SK-N-SH treated with all-trans-retinoic acid at 6 μM for 48 hours (cell line): ENCODE measurements around the gene PLD5.

Experiments used
- ATAC-seq: fragments of 200-7000 bp; cut with Tn5 transposase; 3 replicates; pipeline ENCODE4 v1.9.1; 2020; ENCODE audit warnings: mild to moderate bottlenecking, moderate library complexity
- ARNTL ChIP-seq: fragments of 450-650 bp; formaldehyde crosslinking; IDR thresholded peaks from 2 replicates; pipeline ENCODE4 v1.5.0; 2020; ENCODE audit warnings: low read depth, mild to moderate bottlenecking, moderate library complexity, borderline replicate concordance
- BACH2 ChIP-seq: fragments of 250-450 bp; sonication (Bioruptor Pico); IDR thresholded peaks from 2 replicates; pipeline ENCODE4 v1.9.0; 2021; ENCODE audit warnings: mild to moderate bottlenecking, borderline replicate concordance
- CREB5 ChIP-seq: fragments of 250-450 bp; sonication (Bioruptor Pico); IDR thresholded peaks from 2 replicates; pipeline ENCODE4 v1.5.1; 2020; ENCODE audit warnings: low read depth, mild to moderate bottlenecking, moderate library complexity
- CSDC2 ChIP-seq: fragments of 250-450 bp; sonication (Bioruptor Pico); IDR thresholded peaks from 2 replicates; pipeline ENCODE4 v1.5.0; 2020; ENCODE audit warnings: mild to moderate bottlenecking, moderate library complexity
- CSRNP3 ChIP-seq: fragments of 250-450 bp; sonication (Bioruptor Pico); IDR thresholded peaks from 2 replicates; pipeline ENCODE4 v1.5.1; 2021; ENCODE audit warnings: mild to moderate bottlenecking, moderate library complexity
- ESRRG ChIP-seq: fragments of 250-450 bp; sonication (Bioruptor Pico); IDR thresholded peaks from 2 replicates; pipeline ENCODE4 v1.6.1; 2021; ENCODE audit warnings: mild to moderate bottlenecking
- GLIS3 ChIP-seq: fragments of 250-450 bp; sonication (Bioruptor Pico); IDR thresholded peaks from 2 replicates; pipeline ENCODE4 v1.5.0; 2020; ENCODE audit warnings: mild to moderate bottlenecking, moderate library complexity
- ISL1 ChIP-seq: fragments of 250-450 bp; sonication (Bioruptor Pico); IDR thresholded peaks from 2 replicates; pipeline ENCODE4 v2.1.2; 2022; ENCODE audit warnings: mild to moderate bottlenecking, moderate library complexity
- OSR1 ChIP-seq: fragments of 250-450 bp; sonication (Bioruptor Pico); IDR thresholded peaks from 2 replicates; pipeline ENCODE4 v1.8.0; 2022; ENCODE audit warnings: moderate library complexity, mild to moderate bottlenecking, inconsistent platforms
- POU6F1 ChIP-seq: fragments of 250-450 bp; sonication (Bioruptor Pico); IDR thresholded peaks from 2 replicates; pipeline ENCODE4 v1.8.0; 2021; ENCODE audit warnings: low read depth, mild to moderate bottlenecking, moderate library complexity, borderline replicate concordance
- PPARA ChIP-seq: fragments of 250-450 bp; sonication (Bioruptor Pico); IDR thresholded peaks from 2 replicates; pipeline ENCODE4 v1.5.0; 2020; ENCODE audit warnings: mild to moderate bottlenecking, borderline replicate concordance
- RARB ChIP-seq: fragments of 250-450 bp; sonication (Bioruptor Pico); IDR thresholded peaks from 2 replicates; pipeline ENCODE4 v1.8.0; 2021; ENCODE audit warnings: mild to moderate bottlenecking, moderate library complexity
- SNAI2 ChIP-seq: fragments of 250-450 bp; sonication (Bioruptor Pico); IDR thresholded peaks from 2 replicates; pipeline ENCODE4 v1.5.0; 2020; ENCODE audit warnings: mild to moderate bottlenecking, moderate library complexity
- TCF4 ChIP-seq: fragments of 250-450 bp; sonication (Bioruptor Pico); IDR thresholded peaks from 2 replicates; pipeline ENCODE4 v1.8.0; 2021; ENCODE audit warnings: mild to moderate bottlenecking, moderate library complexity, borderline replicate concordance
- TOX ChIP-seq: fragments of 250-450 bp; sonication (Bioruptor Pico); IDR thresholded peaks from 2 replicates; pipeline ENCODE4 v1.8.0; 2021; ENCODE audit warnings: mild to moderate bottlenecking, moderate library complexity, borderline replicate concordance
- TSHZ2 ChIP-seq: fragments of 250-450 bp; sonication (Bioruptor Pico); IDR thresholded peaks from 2 replicates; pipeline ENCODE4 v1.5.0; 2020; ENCODE audit warnings: mild to moderate bottlenecking, moderate library complexity
- ZC3H10 ChIP-seq: fragments of 250-450 bp; sonication (Bioruptor Pico); IDR thresholded peaks from 2 replicates; pipeline ENCODE4 v1.5.1; 2021; ENCODE audit warnings: mild to moderate bottlenecking, moderate library complexity
- ZFP3 ChIP-seq: fragments of 250-450 bp; sonication (Bioruptor Pico); IDR thresholded peaks from 2 replicates; pipeline ENCODE4 v1.5.0; 2020; ENCODE audit warnings: mild to moderate bottlenecking, moderate library complexity
- ZFP30 ChIP-seq: fragments of 450-650 bp; formaldehyde crosslinking; IDR thresholded peaks from 2 replicates; pipeline ENCODE4 v1.5.0; 2022; ENCODE audit warnings: mild to moderate bottlenecking, moderate library complexity
- ZNF565 ChIP-seq: fragments of 450-650 bp; formaldehyde crosslinking; conservative IDR thresholded peaks from 2 replicates; pipeline ENCODE4 v1.5.0; 2020; ENCODE audit warnings: low read depth, mild to moderate bottlenecking, moderate library complexity
- ZNF70 ChIP-seq: fragments of 450-650 bp; formaldehyde crosslinking; IDR thresholded peaks from 2 replicates; pipeline ENCODE4 v1.5.0; 2020; ENCODE audit warnings: mild to moderate bottlenecking, moderate library complexity
- ZNF8 ChIP-seq: fragments of 450-650 bp; formaldehyde crosslinking; IDR thresholded peaks from 2 replicates; pipeline ENCODE4 v1.5.0; 2020; ENCODE audit warnings: mild to moderate bottlenecking, moderate library complexity

PLD5 gene

GRCh38 chr1:242245255-242245654, 279.2 kb downstream of the PLD5 start:
- TF ChIP-seq ESRRG (CRISPR knock-in tag) (no peak), RARB (CRISPR knock-in tag) (no peak), ZNF8 (CRISPR knock-in tag) (no peak), ZFP3 (CRISPR knock-in tag) (no peak), ZNF70 (CRISPR knock-in tag) (no peak), SNAI2 (CRISPR knock-in tag) (no peak), ISL1 (CRISPR knock-in tag) (no peak), GLIS3 (no peak), ZC3H10 (CRISPR knock-in tag) (no peak), TSHZ2 (CRISPR knock-in tag) (no peak), TOX (CRISPR knock-in tag) (no peak), ZFP30 (CRISPR knock-in tag) (no peak), CSRNP3 (no peak)
- TF ChIP-seq, all 23 proteins: peak for 0

GRCh38 chr1:242243472-242243871, 281.0 kb downstream of the PLD5 start:
- no peak for ATAC-seq
- no peak for TF ChIP-seq ARNTL (CRISPR knock-in tag)
- TF ChIP-seq RARB (CRISPR knock-in tag) = no peak

More at GRCh38 chr1:242245255-242245654, 279.2 kb downstream of the PLD5 start:
- no peak for ATAC-seq

- no peak for TF ChIP-seq CREB5 (CRISPR knock-in tag)
- no peak for TF ChIP-seq ARNTL (CRISPR knock-in tag)
- no peak for TF ChIP-seq TSHZ2 (CRISPR knock-in tag)
- TF ChIP-seq ZNF8 (CRISPR knock-in tag) = no peak
- no peak for TF ChIP-seq OSR1
- TF ChIP-seq BACH2 = no peak
- TF ChIP-seq ZNF565 (CRISPR knock-in tag) = no peak
- TF ChIP-seq ZFP3 (CRISPR knock-in tag) = no peak
- no peak for TF ChIP-seq TCF4 (CRISPR knock-in tag)
- TF ChIP-seq ESRRG (CRISPR knock-in tag) = no peak
- TF ChIP-seq ZFP30 (CRISPR knock-in tag) = no peak
- no peak for ATAC-seq
Measured at GRCh38 chr1:242242983-242243382, 281.5 kb downstream of the PLD5 start.

GRCh38 chr1:242241936-242242335, 282.6 kb downstream of the PLD5 start:
- ATAC-seq = no peak
- TF ChIP-seq OSR1 = no peak
- TF ChIP-seq ZFP30 (CRISPR knock-in tag) = no peak
- no peak for TF ChIP-seq BACH2
- no peak for TF ChIP-seq CREB5 (CRISPR knock-in tag)
- no peak for TF ChIP-seq POU6F1 (CRISPR knock-in tag)
- no peak for TF ChIP-seq CSRNP3
- TF ChIP-seq PPARA (CRISPR knock-in tag) = no peak
- no peak for TF ChIP-seq ZFP3 (CRISPR knock-in tag)
- TF ChIP-seq ZC3H10 (CRISPR knock-in tag) = no peak
- no peak for TF ChIP-seq GLIS3
- TF ChIP-seq ISL1 (CRISPR knock-in tag) = no peak
- no peak for TF ChIP-seq SNAI2 (CRISPR knock-in tag)
- no peak for TF ChIP-seq CSDC2
- TF ChIP-seq TOX (CRISPR knock-in tag) = no peak
- no peak for TF ChIP-seq ARNTL (CRISPR knock-in tag)
- no peak for TF ChIP-seq ESRRG (CRISPR knock-in tag)
- no peak for TF ChIP-seq TCF4 (CRISPR knock-in tag)
- no peak for TF ChIP-seq ZNF565 (CRISPR knock-in tag)
